OCI-LY7 (cell line): ENCODE results near the gene PROSER2.

Experiments
- CTCF ChIP-seq: fragments of 200-600 bp; sonication (generic); conservative IDR thresholded peaks from 2 replicates; pipeline ENCODE4 v1.5.1; 2014; ENCODE audit warnings: mild to moderate bottlenecking, antibody characterized with exemption, low read length, moderate library complexity, mixed read lengths
- EZH2phosphoT487 ChIP-seq: fragments of 200-600 bp; sonication (generic); IDR thresholded peaks from 2 replicates; pipeline ENCODE4 v1.6.1; 2018; ENCODE audit warnings: low read depth, borderline replicate concordance, mild to moderate bottlenecking, mixed run types, antibody characterized with exemption, low read length, moderate library complexity, mixed read lengths

GRCh38 chr10:11797281-11797680, 25.9 kb upstream of the PROSER2 start:
- no peak for TF ChIP-seq CTCF
- TF ChIP-seq EZH2phosphoT487, result no peak
